ENCODE measurements around the gene HELZ2.

DNA sequence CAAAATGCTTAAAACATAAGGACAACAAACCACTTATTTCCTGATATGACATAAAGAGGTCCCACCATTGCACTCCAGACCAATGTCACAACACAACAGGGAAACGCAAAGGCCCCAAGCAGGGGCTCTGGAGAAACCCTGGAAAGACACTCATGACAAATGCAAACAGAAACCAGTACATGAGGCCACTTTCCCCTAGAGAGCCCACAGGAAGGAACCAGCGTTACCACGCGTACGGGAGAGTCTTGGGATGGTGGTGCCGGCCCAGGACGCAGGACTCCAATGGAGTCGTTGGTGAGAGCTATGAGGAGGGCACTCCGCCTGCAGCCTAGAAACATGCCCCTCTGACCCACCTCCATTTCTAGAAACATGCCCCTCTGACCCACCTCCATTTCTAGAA is 32.6 kb upstream of the HELZ2 start:
- TF ChIP-seq, protein P1, sequence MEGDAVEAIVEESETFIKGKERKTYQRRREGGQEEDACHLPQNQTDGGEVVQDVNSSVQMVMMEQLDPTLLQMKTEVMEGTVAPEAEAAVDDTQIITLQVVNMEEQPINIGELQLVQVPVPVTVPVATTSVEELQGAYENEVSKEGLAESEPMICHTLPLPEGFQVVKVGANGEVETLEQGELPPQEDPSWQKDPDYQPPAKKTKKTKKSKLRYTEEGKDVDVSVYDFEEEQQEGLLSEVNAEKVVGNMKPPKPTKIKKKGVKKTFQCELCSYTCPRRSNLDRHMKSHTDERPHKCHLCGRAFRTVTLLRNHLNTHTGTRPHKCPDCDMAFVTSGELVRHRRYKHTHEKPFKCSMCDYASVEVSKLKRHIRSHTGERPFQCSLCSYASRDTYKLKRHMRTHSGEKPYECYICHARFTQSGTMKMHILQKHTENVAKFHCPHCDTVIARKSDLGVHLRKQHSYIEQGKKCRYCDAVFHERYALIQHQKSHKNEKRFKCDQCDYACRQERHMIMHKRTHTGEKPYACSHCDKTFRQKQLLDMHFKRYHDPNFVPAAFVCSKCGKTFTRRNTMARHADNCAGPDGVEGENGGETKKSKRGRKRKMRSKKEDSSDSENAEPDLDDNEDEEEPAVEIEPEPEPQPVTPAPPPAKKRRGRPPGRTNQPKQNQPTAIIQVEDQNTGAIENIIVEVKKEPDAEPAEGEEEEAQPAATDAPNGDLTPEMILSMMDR (conservative IDR thresholded peaks at IDR 0.05; ENCODE audit: low read length): no peak
- no peak for TF ChIP-seq EZH2phosphoT487 (IDR thresholded peaks at IDR 0.05; ENCODE audit: borderline replicate concordance)

Data from Loucy (cell line).